Astrocyte of the spinal cord (primary cell): ENCODE data around the gene COPS9.

ENCODE experiments used
- DNase-seq: peaks from one replicate; pipeline ENCODE4 v3.0.0; 2011; ENCODE audit warnings: low read depth, low spot score
- H3K4me3 ChIP-seq: 2 replicates; pipeline ENCODE4 v1.5.1; 2011; ENCODE audit warnings: low read depth, mild to moderate bottlenecking, low read length, moderate library complexity
- CTCF ChIP-seq: IDR thresholded peaks from 2 replicates; pipeline ENCODE4 v1.5.1; 2012; ENCODE audit warnings: low read depth, mild to moderate bottlenecking, low read length, inconsistent platforms
- in situ Hi-C: cut with HindIII; loops from 2 replicates; pipeline ENCODE4 v1.10.0; 2017; ENCODE audit warnings: low sequenced_read_pairs

COPS9 gene

GRCh38 chr2:240170354-240170735 lies 34.2 kb upstream of the COPS9 start:
- TF ChIP-seq CTCF = no peak
- peak; percentile 3 for DNase-seq
- in situ Hi-C loops = no loop called here
- H3K4me3 ChIP-seq = no peak overlapping the region

- no peak overlapping the region for H3K4me3 ChIP-seq
Measured at GRCh38 chr2:240169486-240170353, 33.6 kb upstream of the COPS9 start.

GRCh38 chr2:240168546-240169361 lies 32.6 kb upstream of the COPS9 start:
- in situ Hi-C loops = no loop called here
- H3K4me3 ChIP-seq = no peak overlapping the region
- no peak for TF ChIP-seq CTCF
- no peak for DNase-seq

More at GRCh38 chr2:240169486-240170353, 33.6 kb upstream of the COPS9 start:
- in situ Hi-C loops = no loop called here
- no peak for TF ChIP-seq CTCF
- DNase-seq = no peak

GRCh38 chr2:240168041-240168440 lies 31.9 kb upstream of the COPS9 start:
- DNase-seq = no peak
- no peak overlapping the region for H3K4me3 ChIP-seq
- in situ Hi-C loops = no loop called here
- no peak for TF ChIP-seq CTCF

DNA sequence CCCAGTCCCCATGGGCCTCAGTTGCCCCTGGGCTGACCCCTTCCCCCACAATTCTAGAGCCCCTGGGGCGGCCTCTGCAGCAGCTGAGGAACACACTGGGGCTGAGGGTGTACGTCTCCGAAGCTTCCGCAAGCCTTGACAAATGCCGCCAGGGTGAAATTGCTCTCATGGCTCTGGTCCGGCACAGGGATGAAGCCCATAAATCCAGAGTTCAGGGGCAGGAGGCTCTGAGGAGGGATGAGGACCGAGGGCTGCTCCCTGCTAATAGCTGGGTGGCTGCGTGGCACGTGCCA lies 31.4 kb upstream of the COPS9 start:
- DNase-seq = no peak
- TF ChIP-seq CTCF = no peak
- H3K4me3 ChIP-seq = no peak overlapping the region
- in situ Hi-C loops = no loop called here

DNA sequence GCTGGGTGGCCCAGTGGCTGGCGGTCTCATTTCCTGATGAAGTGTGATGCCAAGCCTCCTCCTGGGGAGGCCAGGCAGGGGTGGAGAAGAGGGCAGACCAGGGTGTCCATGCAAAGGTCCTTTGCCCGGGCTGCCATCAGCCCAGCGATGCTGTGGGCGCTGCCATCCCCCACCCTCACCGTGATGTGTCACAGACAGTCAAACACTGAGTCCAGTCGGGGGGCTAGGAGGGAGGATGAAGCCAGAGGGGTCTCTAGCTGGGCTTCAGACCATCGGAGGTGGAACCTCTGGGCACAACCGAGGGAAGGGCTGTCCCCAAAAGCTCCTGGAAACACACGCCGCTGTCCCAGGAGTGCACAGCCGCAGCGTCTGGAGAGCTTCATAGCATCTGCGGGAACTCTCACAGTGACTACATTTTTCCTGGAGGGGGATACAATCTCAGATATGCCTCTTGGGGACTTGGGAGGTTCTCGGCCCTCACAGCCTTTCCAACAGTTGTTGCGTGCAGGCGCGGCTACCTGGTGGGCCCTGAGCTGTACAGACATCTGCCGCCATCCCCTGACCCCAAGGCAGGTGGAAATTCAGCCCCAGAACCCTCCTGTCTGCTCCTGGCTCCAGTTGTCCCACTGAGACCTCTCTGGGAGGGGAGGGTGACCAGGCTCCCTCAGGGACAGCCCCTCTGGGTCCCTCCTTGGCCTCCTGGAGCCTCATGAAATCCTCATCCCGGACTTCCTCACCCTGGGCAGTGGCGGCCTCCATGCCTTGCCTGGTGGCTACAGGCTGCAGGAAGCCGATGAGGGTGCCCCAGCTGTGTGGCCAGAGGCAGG lies 30.9 kb upstream of the COPS9 start:
- no peak for TF ChIP-seq CTCF
- in situ Hi-C loops = no loop called here
- no peak overlapping the region for H3K4me3 ChIP-seq
- no peak for DNase-seq
